Neutrophil (primary cell): ENCODE results near the gene ANKRD11.

ENCODE experiments used
- H3K27ac ChIP-seq: fragments of 200-600 bp; sonication (generic); 2 replicates; pipeline ENCODE4 v1.5.1; 2016; ENCODE audit warnings: mild to moderate bottlenecking, moderate library complexity
- H3K27me3 ChIP-seq: fragments of 200-600 bp; sonication (generic); 2 replicates; pipeline ENCODE4 v1.6.0; 2016; ENCODE audit warnings: mild to moderate bottlenecking
- H3K36me3 ChIP-seq: fragments of 200-600 bp; sonication (generic); 2 replicates; pipeline ENCODE4 v1.5.1; 2017
- H3K4me1 ChIP-seq, 2 experiments: fragments of 200-600 bp in 1 of 2; sonication (generic) in 1 of 2; 1 replicate in 1 of 2; 2 replicates in 1 of 2; pipeline versions ENCODE4 v1.5.1 to v1.6.1; 2013 to 2016; ENCODE audit warnings: low read depth in 1 of 2, low read length in 1 of 2, mild to moderate bottlenecking in 1 of 2, moderate library complexity in 1 of 2; ENCODE audit not compliant: control insufficient read depth in 1 of 2, insufficient read depth in 1 of 2
- H3K4me3 ChIP-seq, 2 experiments: fragments of 200-600 bp in 1 of 2; sonication (generic) in 1 of 2; 1 replicate in 1 of 2; 2 replicates in 1 of 2; pipeline ENCODE4 v1.5.1; 2013 to 2016; ENCODE audit warnings: low read depth in 1 of 2, low read length in 1 of 2, mild to moderate bottlenecking in 1 of 2, moderate library complexity in 1 of 2
- H3K9me3 ChIP-seq: fragments of 200-600 bp; sonication (generic); 2 replicates; pipeline ENCODE4 v1.5.1; 2016
- CTCF ChIP-seq: fragments of 200-600 bp; sonication (generic); IDR thresholded peaks from 2 replicates; pipeline ENCODE4 v1.5.1; 2016; ENCODE audit warnings: antibody characterized with exemption

Gene ANKRD11

DNA sequence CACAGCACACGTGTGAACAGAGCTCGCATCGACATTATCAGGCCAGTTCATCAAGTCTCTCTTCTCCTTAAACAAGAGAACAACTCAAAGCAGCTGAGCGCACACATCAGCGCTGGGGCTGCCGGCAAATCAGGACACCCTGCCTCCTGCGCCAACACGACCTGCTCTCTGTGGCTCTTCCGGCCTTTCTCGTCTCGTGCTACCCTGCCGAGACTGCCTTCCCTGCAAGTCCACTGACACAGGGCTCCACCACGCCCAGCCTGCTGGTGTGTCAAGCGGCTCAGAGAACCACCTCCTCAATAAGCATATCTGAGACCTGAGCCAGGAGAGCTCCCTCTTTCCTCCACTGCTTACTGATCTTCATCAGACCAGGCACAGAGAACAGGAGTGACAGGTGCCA is 176.0 kb downstream of the ANKRD11 start:
- Histone ChIP-seq H3K9me3 (no peaks in the 10 kb centered on the region), H3K4me3 (no peak overlapping the region), H3K27ac (no peak overlapping the region), H3K27me3 (no peaks in the 10 kb centered on the region), H3K36me3 (peaks cover 29% of the 10 kb centered on the region), H3K4me1 (peaks cover 33 to 40% of the 10 kb centered on the region in 2 experiments)
- TF ChIP-seq CTCF: no peak

GRCh38 chr16:89313583-89313982 is 176.8 kb downstream of the ANKRD11 start:
- Histone ChIP-seq H3K4me3 (no peak overlapping the region), H3K27me3 (no peaks in the 10 kb centered on the region), H3K9me3 (no peaks in the 10 kb centered on the region), H3K4me1 (peaks cover 31 to 34% of the 10 kb centered on the region in 2 experiments), H3K27ac (no peak overlapping the region), H3K36me3 (peaks cover 29% of the 10 kb centered on the region)
- TF ChIP-seq CTCF: no peak

DNA sequence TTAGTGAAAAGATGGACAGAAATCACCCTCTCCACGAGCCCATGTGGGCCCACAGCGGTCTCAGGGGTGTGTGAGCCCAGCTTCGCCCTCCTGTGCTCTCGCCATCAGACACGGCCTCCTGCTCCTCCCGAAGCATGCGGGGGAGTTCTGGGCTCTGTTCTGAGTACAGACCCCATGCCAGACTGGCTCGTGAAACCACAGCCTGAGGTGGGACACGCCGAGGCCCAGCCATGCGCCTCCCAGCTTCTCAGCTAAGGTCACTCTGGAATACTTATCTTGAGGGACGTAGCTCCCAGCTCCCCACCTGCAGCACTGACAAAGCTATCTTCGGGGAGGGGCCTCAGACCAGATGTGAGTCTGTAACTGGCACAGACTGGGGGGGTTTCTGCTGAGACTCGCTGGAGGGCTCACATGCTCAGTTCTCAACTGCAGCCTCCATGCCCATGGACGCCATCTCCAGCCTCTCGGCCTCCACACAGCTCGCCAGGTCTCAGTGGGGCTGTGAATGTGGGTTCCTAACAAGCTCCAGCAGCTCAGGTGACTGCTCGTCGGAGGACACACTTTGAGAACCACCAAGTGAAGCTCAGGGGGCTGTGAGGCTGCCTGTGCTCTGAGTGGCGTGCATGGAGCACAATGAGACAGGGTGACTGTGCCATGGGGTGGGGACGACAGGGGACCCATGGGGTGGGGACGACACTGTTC is 177.6 kb downstream of the ANKRD11 start:
- Histone ChIP-seq H3K9me3 (no peaks in the 10 kb centered on the region), H3K27ac (no peak overlapping the region), H3K27me3 (no peaks in the 10 kb centered on the region), H3K4me1 (peaks cover 23 to 26% of the 10 kb centered on the region in 2 experiments), H3K4me3 (no peak overlapping the region), H3K36me3 (peaks cover 29% of the 10 kb centered on the region)
- TF ChIP-seq CTCF: no peak

- Histone ChIP-seq H3K4me1 (peaks cover 18 to 21% of the 10 kb centered on the region in 2 experiments), H3K9me3 (no peaks in the 10 kb centered on the region), H3K4me3 (no peak overlapping the region), H3K27me3 (no peaks in the 10 kb centered on the region), H3K36me3 (peaks cover 29% of the 10 kb centered on the region), H3K27ac (peak overlapping the region; percentile 16)
- TF ChIP-seq CTCF: no peak
These were observed 178.2 kb downstream of the ANKRD11 start for GRCh38 chr16:89312194-89312593.

DNA sequence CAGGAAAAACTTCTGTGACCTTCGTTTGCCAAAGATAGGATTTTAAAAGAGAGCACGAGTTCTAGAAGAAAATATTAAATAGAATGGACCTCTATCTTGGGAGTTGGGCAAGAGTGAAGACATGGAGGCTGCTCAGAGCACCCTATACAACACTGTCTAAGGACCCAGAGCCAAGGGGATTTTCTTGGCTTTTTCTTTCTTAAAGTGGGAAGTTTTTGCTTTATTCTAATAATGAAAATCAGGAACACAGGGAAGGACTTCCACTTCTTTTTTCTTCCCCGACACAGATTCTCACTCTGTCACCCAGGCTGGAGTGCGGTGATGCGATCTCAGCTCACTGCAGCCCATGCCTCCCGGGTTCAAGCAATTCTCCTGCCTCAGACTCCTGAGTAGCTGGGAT is 178.7 kb downstream of the ANKRD11 start:
- Histone ChIP-seq H3K27ac (peak overlapping the region; percentile 16), H3K4me1 (peaks cover 13 to 15% of the 10 kb centered on the region in 2 experiments), H3K36me3 (peaks cover 29% of the 10 kb centered on the region), H3K27me3 (no peaks in the 10 kb centered on the region), H3K9me3 (no peaks in the 10 kb centered on the region), H3K4me3 (no peak overlapping the region)
- TF ChIP-seq CTCF: no peak
